ENCODE results near the gene UBE2R2. TPM values are rescaled to one million over a fixed set of nuclear protein-coding genes. Genes with fewer than 3 reads are reported as not detected.
"Not testable (repeated sequence)": the region's sequence is repeated elsewhere in the genome, so short reads cannot be mapped to it uniquely, and the experiment has no call there.

Gene UBE2R2
- total RNA-seq, 4 donors from 2014 or later, result 29.7 to 39.9 (median 34.8) TPM

DNA sequence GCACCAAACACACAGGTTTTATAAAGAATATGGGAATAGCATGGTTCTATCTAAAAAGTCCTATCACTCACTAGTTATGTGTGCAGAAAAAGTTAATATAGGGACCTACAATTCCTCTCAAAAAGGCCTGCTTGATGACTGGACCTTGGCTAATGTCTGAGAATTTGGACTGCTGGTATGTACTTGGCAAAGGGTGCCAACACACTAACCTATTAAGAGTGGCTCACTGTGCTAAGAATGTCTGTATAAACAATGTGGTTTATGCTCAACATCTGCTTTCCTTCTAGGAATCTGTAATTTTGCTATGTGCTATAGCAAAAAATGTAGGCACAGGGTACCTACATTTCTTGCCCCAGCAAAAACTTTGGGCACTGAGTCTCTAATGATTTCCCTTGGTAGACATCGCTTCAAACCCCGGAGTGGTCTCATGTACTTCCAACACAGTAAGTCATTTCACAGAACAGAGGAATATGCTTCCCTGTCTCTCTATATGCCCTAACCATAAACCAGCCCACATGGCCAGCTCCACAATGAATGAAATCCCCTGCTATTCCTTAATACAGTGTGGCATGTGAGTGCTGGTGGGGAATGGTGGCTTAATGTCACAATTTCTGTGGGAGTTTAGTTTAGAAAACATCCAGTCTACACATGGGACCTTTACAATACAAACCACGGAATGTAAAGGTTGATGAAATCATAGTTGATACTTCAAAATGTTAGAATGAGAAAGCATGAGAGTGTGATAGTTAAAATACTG, 130.0 kb downstream of the UBE2R2 start:
- H3K36me3 ChIP-seq, result peaks cover 0 to 41% (median 0%) of the 10 kb centered on the region in 3 donors
- TF ChIP-seq CTCF (IDR thresholded peaks at IDR 0.05), result no peak
- TF ChIP-seq POLR2A (IDR thresholded peaks at IDR 0.05), result no peak
- DNase-seq, result no peak

GRCh38 chr9:33950371-33950770, 133.4 kb downstream of the UBE2R2 start:
- Histone ChIP-seq H3K4me1 (no peaks in the 10 kb centered on the region), H3K9me3 (no peaks in the 10 kb centered on the region), H3K36me3 (peaks cover 0 to 37% (median 0%) of the 10 kb centered on the region in 3 donors), H3K27me3 (no peaks in the 10 kb centered on the region), H3K27ac (no peak overlapping the region), H3K4me3 (no peak overlapping the region)
- TF ChIP-seq CTCF (IDR thresholded peaks at IDR 0.05) (no peak), POLR2A (IDR thresholded peaks at IDR 0.05) (no peak)
- no peak for DNase-seq

More for the DNA sequence above, 130.0 kb downstream of the UBE2R2 start:
- Histone ChIP-seq H3K27ac (no peak overlapping the region), H3K27me3 (no peaks in the 10 kb centered on the region), H3K4me1 (no peaks in the 10 kb centered on the region), H3K9me3 (no peaks in the 10 kb centered on the region), H3K4me3 (no peak overlapping the region)

DNA sequence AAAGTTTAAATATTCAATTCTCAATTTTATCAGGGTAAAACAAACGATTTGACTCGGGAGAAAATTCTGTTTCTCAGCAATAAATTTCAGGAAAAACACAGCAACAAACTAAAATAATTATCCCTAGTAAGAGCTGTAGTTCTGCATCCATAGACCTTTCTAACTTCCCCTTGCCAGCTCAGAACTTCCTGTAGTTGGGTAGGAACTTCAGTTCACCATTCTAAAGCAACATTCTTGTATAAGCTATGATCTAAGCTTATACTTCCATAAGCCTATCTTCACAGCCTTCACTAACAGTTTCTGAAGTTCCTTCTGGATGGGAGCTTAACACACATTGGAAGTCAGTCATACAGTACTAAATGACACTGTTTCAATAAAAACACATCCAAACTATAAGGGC, 135.1 kb downstream of the UBE2R2 start:
- no peaks in the 10 kb centered on the region for H3K4me1 ChIP-seq
- no peaks in the 10 kb centered on the region for H3K27me3 ChIP-seq
- H3K27ac ChIP-seq, result no peak overlapping the region
- no peak overlapping the region for H3K4me3 ChIP-seq
- no peaks in the 10 kb centered on the region for H3K9me3 ChIP-seq
- DNase-seq, result no peak
- H3K36me3 ChIP-seq, result peaks cover 0 to 53% (median 0%) of the 10 kb centered on the region in 3 donors
- no peak for TF ChIP-seq POLR2A (IDR thresholded peaks at IDR 0.05)
- TF ChIP-seq CTCF (IDR thresholded peaks at IDR 0.05), result no peak

GRCh38 chr9:33956544-33956943, 139.6 kb downstream of the UBE2R2 start:
- Histone ChIP-seq H3K9me3 (no peaks in the 10 kb centered on the region), H3K4me3 (no peak overlapping the region), H3K4me1 (no peaks in the 10 kb centered on the region), H3K27ac (no peak overlapping the region), H3K27me3 (no peaks in the 10 kb centered on the region), H3K36me3 (peaks cover 0 to 41% (median 0%) of the 10 kb centered on the region in 3 donors)
- TF ChIP-seq CTCF (IDR thresholded peaks at IDR 0.05) (no peak), POLR2A (IDR thresholded peaks at IDR 0.05) (no peak)
- DNase-seq, result no peak

- TF ChIP-seq POLR2A (IDR thresholded peaks at IDR 0.05) (no peak), CTCF (IDR thresholded peaks at IDR 0.05) (no peak)
- Histone ChIP-seq H3K9me3 (no peaks in the 10 kb centered on the region), H3K27me3 (no peaks in the 10 kb centered on the region), H3K4me1 (no peaks in the 10 kb centered on the region), H3K27ac (no peak overlapping the region), H3K36me3 (peaks cover 0 to 38% (median 0%) of the 10 kb centered on the region in 3 donors), H3K4me3 (no peak overlapping the region)
- DNase-seq, result no peak
These were observed 142.8 kb downstream of the UBE2R2 start for GRCh38 chr9:33959725-33960124.

DNA sequence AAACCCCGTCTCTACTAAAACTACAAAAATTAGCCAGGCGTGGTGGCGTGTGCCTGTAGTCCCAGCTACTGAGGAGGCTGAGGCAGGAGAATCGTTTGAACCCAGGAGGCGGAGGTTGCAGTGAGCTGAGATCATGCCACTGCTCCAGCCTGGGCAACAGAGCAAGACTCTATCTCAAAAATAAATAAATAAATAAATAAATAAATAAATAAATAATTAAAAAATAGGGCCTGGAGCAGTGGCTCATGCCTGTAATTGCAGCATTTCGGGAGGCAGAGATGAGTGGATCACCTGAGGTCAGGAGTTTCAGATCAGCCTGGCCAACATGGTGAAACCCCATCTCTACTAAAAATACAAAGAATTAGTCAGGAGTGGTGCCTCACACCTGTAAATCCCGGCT, 145.5 kb downstream of the UBE2R2 start:
- H3K4me1 ChIP-seq, H3K9me3 ChIP-seq, DNase-seq, H3K27me3 ChIP-seq, H3K27ac ChIP-seq, H3K4me3 ChIP-seq: not testable (repeated sequence)
- H3K36me3 ChIP-seq, result peaks cover 0 to 17% (median 0%) of the 10 kb centered on the region in 3 donors

Data from Peyer's patch (tissue), 4 donors.